NCI-H1417 (cell line): ENCODE measurements around the gene MBD5.
"Not testable (repeated sequence)": the region's sequence is repeated elsewhere in the genome, so short reads cannot be mapped to it uniquely, and the experiment has no call there.

Source experiments
- DNase-seq, 3 experiments: peaks; one replicate each; lab custom pipeline; 2025; lab: John Stamatoyannopoulos, UW

Gene MBD5

DNA sequence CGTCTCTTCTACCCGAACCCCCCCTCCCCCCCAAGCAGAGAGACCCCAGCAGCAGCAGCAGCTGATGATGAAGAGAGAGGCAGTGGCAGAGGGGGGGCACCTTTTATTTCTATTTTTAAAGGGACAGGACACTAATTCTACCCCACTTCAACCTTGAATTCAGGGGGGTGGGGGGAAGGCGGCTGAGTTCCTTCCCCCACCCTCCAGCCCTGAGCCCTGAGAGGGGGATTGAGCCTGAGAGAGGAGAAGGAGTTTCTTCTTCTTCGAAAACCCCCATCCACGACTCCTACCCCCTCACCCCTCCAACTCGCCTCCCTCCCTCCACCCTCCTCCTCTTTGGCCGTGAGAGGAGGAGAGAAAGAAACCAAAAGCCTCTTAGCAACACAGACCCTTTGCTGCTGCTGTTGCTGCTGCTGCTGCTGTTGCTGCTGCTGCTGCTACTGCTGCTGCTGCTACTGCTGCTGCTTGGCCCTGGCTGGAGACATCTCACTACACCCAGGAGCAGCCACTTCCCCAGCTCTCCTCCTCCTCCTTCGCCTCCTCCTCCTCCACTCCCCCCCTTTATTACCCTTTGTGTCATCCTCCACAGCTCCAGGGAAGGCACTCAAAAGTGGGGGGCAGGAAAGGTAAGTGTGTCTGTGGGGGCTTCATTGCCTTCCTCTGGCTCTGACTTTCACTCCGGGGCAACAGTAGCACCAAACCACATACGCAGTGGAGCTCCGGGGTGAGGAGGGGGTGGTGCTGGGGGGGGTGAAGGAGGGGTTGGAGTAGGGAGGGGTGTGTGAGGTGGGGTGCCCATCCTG lies at the start of gene MBD5:
Gene MBD5, plus strand, starts transcription at position 33 of the 803 bp plus-strand sequence.
- peak in 2 of 3 experiments; percentile 42 to 91 for DNase-seq

DNA sequence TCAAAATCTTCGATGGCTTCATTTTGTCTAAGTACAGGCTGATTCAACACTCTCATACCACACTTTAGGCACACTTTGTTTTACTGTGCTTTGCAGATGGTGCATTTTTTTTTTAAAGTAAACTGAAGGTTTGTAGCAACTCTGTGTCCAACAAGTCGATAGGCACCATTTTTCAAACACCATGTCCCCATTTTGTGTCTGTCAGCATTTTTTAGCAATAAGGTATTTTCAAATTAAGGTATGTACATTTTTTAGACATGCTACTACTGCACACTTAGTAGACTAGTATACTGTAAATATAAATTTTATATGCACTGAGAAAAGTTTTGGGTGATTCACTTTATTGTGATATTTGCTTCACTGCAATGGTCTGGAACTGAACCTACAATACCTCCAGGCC lies 44.8 kb upstream of the MBD5 start:
- no peak for DNase-seq

DNA sequence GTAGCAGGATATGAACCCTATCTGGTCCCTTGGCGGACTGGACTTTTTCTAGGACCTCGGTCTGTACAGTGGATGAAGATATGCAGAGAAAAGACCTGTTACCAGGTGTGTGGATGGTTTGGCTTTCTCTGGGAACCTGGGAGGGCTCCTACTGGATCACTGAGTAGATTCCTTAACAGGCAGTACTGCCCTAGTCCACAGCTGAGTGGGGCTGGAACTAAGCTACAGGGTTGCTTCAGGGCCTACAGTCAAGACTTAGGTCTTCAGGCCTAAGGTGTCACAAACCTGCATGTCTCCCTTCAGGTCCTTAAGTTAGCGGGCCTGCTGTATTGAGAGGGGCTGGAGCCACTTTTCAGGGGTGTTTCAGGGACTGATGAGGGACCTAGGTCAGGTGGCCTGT lies 43.2 kb upstream of the MBD5 start:
- no peak for DNase-seq

DNA sequence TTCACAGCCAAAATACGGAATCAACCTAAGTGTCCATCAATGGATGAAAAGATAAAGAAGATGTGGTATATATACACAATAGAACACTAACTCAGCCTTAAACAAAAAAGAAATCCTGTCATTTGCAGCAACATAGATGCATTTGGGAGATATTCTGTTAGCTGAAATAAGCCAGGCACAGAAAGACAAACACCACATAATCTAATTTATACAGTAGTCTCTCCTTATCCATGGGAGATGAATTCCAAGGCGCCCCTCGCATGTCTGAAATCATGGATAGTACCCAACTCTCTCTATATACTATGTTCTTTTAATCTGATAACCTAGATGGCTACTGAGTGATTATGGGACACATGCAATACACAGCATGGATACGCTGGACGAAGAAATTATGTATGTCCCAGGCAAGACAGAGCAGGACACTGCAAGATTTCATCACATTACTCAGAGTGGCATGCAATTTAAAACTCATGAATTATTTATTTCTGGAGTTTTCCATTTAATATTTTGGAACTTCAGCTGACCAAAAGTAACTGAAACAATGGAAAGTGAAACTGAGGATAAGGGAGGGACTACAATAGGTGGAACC lies 39.9 kb upstream of the MBD5 start:
- DNase-seq = no peak

DNA sequence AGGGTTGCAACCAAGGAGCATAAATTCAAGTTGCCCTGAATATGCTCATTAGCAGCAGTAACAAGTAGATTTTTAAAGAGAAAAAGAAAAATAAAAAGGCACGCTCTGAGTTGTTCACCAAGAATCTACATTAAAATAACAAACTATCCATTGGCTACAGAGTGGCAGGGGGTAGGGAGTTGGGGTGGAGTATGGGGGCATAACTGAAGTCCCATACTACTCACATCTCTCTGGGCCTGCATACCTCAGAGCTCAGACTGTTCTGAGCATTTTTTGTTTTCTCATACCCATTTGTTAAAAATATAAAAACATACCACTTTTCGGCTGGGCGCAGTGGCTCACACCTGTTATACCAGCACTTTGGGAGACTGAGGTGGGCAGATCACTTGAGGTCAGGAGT lies 31.8 kb upstream of the MBD5 start:
- DNase-seq = no peak

DNA sequence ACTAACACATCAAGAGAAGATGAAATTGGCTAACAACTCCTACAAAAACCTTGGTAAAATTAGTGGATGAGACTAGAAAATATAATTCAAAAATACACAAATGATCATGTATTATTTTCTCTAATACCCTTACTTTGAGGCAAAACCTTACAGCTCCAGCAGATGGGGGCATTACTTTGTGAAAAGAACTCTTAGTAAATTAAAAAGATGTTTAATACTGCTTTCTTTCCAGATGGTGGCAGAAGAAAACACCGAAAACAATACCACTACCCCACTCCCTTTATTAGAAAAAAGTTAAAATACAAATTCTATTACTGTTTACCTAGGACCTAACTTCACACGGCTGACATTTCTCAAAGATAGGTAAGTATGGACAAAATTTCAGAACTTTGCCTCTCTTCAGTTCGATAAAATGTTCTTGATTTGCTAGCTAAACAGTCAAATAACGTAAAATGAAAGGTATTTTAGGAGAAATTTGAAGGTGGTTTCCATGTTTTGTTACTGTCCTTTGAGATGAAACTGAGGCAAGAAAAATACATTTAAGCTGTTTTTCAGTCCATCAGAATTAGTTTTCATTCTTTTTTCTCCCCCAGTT lies 31.0 kb upstream of the MBD5 start:
- DNase-seq = peak in 1 of 3 experiments; percentile 57

DNA sequence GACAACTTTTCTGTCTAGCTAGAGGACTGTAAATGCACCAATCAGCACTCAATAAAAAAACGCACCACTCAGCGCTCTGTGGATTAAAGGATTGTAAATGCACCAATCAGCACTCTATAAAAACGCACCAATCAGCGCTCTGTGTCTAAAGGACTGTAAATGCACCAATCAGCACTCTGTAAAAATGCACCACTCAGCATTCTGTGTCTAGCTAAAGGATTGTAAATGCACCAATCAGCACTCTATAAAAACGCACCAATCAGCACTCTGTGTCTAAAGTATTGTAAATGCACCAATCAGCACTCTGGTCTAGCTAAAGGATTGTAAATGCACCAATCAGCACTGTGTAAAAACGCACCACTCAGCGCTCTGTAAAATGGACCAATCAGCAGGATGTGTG lies 25.9 kb upstream of the MBD5 start:
- not testable (repeated sequence) for DNase-seq

DNA sequence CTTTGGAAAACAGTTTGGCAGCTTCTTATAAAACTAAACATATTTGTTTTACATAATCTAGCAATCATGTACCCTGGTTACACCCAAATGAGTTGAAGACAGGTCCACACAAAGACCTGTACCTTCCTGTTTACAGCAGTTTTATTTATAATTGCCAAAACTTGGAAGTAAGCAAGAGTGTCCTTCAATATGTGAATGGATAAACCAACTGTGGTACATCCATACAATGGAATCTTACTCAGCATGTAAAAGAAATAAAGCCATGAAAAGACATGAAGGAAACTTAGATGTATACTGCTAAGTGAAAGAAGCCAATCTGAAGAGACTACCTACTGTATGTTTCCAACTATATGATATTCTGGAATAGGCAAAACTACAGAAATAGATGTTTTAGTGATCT lies 24.1 kb upstream of the MBD5 start:
- no peak for DNase-seq

DNA sequence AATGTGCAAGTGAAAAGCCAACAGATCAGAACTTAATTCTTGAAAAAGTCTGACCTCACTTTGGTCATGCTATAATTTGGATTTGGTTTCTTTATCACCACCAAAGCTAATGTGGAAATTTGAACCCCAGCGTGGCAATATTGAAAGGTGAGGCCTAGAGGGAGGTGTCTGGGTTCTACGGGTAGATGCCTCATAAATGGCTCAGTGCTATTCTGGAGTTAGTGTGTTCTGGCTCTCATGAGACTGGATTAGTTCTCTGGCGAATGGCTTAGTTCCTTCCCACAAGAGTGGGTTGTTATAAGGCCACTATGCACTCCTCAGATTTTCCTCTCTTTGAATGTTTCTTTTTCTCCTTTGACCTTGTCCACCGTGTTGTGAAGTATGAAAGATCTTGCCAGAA lies 22.7 kb upstream of the MBD5 start:
- DNase-seq = no peak

DNA sequence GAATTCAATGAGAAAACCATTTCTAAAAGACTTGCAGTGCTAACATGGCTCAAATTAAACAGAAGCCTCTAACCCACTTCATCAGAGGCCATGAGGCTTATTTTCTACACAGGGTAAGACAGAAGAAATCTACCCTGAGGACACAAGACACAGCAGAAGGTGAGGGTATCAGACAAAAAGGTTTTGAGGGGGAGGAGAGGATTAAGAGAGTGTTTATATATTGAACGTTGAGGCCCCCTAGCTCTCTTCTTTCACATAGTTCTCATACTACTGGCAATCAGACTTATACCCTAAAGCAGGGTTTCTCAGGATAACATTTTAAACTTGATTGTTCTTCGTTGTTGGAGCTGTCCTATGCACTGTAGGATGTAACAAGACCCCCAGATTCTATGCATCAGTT lies 21.8 kb upstream of the MBD5 start:
- no peak for DNase-seq

DNA sequence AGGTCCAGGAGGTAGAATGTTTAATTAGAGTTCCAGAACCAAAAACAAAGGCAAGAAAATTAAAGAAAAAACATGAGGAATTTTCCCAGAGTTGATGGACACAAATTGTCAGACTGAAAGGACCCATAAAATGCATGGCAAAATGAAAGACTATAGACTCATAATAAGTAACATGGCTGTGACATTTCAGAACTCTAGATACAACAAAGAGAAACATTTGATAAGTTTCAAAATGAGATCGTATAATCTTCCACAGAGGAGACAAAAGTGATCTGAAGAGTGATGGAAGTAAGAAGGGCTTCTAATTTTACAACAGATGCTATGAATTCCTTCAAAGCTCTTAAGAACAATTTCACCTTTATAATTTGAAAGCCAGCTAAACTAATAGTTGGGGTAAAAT lies 20.8 kb upstream of the MBD5 start:
- no peak for DNase-seq

DNA sequence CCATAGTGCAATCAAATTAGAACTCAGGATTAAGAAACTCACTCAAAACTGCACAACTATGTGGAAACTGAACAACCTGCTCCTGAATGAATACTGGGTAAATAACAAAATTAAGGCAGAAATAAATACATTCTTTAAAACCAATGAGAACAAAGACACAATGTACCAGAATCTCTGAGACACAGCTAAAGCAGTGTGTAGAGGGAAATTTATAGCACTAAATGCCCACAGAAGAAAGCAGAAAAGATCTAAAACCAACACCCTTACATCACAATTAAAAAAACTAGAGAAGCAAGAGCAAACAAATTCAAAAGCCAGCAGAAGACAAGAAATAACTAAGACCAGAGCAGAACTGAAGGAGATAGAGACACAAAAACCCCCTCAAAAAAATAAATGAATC lies 18.5 kb upstream of the MBD5 start:
- not testable (repeated sequence) for DNase-seq

DNA sequence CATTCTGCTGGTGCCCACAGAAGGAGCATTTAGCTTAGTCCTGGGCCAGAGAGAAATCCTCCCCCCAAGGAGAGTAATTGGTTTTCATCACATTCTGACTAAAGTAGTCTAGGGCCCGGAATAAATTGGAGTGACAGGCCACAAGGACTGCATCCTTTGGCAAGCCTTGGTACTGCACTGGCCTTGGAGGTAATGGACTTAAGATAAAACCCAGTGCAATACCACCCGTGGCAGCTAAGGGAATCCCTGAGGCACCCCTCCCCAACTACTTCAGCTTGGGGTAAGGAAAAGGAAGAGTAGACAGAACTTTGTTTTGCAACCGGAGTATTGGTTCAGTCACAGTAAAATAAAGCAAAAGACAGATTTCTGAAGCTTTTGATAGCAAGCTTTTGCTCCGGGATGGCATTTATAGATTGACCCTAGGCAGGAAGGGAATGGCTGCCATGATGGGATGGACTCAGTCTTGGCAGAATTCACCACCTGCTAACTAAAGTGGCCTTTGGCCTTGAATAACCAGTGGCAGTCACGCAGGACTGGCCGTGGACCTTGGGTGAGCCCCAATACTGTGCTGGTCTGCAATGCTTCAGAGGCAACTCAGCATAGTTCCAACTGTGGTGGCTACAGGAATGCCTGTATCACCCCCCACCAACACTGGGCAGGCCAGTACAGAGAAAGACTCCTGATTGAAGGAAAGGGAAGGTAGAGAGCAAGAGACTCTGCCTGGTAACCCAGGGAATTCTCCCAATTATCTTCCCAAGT lies 14.5 kb upstream of the MBD5 start:
- no peak for DNase-seq

DNA sequence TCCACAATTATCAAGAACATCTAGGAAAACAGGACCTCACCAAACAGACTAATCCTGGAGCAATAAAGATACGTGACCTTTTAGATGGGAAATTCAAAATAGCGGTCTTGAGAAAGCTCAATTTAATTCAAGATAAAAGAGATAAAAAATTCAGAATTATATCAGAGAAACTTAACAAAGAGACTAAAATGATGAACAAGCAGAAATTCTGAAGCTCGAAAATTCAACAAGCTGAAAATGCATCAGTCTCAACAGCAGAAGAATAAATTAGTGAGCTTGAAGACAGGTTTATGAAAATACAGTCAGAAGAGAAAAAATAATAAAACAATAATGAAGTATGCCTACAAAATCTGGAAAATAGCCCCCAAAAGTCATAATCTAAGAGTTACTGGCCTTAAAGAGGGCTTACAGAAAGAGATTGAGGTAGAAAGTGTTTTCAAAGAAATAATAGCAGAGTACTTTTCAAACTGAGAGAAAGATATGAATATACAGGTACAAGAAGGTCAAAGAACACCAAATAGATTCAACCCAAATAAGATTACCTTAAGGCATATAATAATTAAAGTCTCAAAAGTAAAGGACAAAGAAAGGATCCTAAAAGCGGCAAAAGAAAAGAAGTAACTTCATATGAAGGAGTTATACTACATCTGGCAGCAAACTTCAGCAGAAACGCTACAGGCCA lies 13.5 kb upstream of the MBD5 start:
- no peak for DNase-seq

DNA sequence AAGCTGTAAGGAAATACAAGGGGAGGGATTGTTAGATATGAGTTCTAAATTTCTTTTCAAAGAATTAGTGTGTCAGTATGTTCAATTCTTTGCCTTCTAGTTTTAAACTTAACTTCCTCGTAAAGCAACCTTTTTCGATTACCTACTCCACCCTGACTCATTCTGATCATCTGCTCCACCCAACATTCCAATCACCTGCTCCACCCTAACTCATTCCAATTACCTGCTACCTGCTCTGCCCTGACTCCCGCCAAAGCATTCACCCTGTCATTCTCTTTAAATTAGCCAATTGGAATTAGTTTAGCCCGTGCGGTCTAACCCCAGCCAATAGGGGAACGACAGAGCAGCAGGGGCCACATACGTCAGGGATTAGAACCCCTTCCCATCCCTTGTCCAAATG lies 12.5 kb upstream of the MBD5 start:
- not testable (repeated sequence) for DNase-seq

DNA sequence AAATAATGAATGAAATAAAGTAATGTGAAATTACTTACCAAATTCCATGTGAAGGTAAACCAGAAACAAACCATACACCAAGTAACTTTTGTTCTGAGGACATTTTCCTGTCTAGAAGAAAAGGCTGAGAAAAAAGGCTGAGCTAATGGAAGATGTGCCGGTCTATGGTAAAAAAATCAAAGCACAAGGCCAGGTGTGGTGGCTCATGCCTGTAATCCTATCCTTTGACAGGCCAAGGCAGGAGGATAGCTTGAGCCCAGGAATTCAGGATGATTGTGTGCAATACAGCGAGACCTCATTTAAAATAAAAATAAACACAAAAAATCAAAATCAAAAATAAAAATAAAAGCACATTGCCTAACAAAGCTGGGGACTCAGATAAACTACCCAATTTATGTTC lies 7.0 kb upstream of the MBD5 start:
- DNase-seq = peak in 1 of 3 experiments; percentile 5

DNA sequence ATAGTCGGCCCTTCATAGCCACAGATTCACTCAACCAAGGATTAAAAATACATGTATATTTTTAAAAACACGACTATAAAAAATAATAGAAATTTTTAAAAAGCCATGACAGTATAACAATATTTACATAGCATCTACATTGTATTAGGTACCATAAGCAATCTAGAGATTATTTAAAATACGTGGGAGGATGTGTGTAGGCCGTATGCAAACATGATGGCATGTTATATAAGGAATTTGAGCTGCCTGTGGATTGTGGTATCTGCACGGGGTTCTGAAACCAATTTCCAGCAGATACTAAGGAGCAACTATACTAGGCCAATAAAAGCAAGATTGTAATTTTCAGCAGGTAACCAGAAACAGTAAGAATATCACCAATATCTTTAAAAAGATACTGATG lies 6.3 kb upstream of the MBD5 start:
- DNase-seq = no peak

DNA sequence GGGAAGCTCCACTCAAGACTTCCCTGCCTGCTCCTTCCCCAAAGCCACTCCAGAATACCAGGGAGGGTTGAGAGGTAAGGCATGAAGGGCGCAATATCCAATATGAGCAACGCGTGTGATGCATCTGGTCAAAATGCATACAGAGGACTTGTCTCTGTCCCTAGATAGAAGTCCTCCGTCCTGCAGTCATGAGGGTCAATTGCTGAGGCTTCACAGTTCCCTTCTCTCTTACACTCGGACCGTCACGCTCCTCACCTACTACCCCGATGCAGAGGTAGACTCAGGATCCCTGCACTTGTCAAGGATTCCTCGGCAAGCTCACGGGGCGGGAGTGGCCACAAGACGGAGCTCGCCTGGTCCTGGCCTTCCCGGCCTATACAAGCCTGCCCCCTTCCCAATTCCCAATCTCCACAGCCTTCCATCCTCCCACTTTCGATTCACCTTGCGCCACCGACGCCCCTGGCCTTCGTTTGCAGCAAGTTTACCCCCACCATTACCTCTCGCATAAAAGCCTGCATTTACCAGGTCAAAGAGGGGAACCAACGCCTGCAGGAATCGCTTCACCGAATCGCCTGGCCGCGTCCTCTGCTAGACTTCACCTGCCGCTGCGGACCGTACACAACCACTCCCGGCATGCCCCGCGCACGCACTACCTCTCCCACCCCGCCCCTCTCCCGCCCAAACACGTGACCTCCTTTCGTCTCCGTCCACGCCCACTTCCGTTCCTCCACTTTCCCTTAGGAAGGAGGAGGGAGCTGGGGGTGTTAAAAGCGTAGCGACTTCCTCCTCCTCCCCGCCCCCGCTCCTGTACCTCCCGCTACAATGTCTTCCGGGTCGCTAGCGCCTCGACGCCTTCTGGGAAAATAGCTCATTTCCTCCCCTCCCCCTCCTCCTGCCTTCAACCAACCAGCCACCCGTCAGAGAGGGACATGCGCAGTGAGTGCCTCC lies 506 bp upstream of the MBD5 start, which contains the start of gene ORC4:
Gene ORC4, minus strand, starts transcription at position 627 of the 948 bp plus-strand sequence. CDS start 44,779 bp downstream, outside the sequence.
- DNase-seq = peak; percentile 96 to 100 (median 99)

DNA sequence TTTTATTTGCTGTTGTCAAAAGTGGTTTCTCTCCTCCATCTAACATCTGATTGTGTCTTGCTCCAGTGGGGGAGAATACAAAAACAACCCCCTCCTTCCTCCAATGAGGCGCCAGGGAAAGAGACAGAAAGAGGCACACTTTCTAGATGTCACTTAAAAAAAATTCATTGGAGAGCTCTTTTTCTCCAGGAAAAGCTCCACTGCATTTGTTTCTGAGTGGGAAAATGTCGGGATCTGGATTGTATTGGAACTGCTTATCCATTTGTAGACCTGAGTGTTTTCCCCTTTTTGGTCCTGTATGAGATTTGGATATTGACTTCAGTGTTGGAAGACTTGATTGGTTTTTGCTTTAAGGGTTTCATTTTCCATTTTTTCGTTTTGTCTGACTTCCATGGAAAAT lies 995 bp downstream of the MBD5 start:
- DNase-seq = peak in 1 of 3 experiments; percentile 52

DNA sequence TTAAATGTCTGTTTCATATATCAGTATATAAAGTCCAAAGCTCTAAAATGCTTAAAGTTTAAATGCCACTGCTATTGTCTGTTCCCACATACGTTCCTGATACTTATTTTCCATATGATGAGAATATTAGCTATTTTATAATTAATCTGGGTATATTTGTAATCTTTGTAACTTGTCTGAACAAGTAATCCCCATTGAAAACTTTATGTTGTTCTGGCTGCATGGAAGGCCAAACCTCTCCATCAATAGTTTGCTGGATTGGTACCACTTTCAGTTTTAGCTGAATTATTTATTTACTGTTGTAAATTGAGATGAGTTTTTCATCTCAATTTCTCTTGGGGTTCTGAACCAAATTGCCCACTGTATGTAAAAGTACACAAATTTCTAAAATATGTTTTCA lies 1.5 kb downstream of the MBD5 start:
- DNase-seq = no peak

DNA sequence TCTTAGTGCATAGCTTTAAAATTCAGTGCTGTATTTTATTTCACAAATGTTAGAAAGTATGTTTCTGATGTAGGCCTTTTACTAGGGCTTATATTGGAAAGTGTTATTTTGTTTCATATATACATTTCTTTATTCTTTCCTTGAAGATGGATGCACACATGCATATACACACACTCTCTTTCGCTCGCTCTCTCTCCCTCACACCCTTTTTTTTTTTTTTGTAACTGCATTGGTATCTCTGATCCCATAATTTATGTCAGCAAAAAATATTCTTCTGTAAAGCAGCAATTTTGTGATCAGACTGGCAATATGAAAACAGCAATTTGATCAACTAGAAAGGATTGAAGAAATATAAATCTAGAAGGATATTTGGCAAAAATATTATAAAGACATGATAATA lies 2.0 kb downstream of the MBD5 start:
- no peak for DNase-seq
